NCI-H2029 treated with DMSO at 0.1 percent for 48 hours (cell line): ENCODE data around the gene RPL41.
A peak's percentile ranks its signal among the peaks of the same experiment; 100 is the strongest.
"Not testable (repeated sequence)": the region's sequence is repeated elsewhere in the genome, so short reads cannot be mapped to it uniquely, and the experiment has no call there.

Experiments
- DNase-seq: peaks from one replicate; lab custom pipeline; 2025; lab: John Stamatoyannopoulos, UW

RPL41 gene

DNA sequence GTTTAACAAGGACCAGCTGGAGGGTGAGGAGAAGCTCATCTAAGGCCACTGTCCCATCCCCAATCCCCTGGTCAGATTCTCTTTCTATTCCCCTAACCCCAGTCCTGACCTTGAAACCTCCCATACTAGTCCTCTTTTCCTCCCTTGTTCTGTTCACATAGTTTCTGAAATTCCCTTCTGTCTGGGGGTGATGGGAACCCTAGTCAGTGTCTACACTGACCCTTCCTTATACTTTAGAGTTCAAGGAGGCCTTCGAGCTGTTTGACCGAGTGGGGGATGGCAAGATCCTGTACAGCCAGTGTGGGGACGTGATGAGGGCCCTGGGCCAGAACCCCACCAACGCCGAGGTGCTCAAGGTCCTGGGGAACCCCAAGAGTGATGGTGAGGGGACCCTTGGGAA lies 38.4 kb downstream of the RPL41 start:
- DNase-seq, result no peak

DNA sequence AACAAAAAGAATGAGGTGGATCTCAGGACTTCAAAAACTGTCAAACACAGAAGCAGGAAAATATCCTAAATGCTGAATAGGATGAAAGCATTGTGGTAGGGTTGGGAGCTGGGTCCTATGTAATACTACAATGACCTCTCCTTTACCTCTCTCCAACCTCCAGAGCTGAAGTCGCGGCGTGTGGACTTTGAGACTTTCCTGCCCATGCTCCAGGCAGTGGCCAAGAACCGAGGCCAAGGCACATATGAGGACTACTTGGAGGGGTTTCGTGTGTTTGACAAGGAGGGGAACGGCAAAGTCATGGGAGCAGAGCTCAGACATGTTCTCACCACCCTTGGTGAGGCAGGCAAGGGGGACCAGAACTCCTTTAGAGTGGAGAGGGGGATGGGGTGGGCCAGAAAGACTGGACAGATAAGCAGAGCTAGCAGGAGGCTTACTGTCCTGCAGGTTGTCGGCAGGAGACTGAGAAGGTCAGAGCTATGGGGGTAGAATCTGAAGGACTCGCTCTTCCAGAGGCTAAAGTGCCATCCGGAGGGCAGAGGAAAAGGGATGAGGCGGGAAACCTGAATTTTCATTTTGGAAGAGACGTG lies 38.9 kb downstream of the RPL41 start:
- DNase-seq, result no peak

DNA sequence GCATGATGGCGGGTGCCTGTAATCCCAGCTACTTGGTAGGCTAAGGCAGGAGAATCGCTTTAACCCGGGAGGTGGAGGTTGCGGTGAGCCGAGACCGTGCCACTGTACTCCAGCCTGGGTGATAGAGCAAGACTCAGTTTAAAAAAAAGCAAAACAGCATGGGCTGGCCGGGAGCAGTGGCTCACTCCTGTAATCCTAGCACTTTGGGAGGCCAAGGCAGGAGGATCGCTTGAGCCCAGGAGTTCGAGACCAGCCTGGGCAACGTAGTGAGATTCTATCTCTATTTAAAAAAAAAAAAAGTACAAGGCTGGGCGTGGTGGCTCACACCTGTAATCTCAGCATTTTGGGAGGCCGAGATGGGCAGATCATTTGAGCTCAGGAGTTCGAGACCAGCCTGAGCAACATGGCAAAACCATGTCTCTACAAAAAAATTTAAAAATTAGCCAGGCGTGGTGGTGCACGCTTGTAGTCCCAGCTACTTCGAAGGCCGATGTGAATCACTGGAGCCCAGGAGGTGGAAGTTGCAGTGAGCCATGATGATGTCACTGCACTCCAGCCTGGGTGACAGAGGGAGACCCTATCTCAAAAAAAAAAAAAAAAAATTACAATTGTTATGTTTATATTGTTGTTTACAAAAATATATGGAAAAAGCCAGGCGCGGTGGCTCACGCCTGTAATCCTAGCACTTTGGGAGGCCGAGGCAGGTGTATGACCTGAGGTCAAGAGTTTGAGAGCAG lies 40.2 kb downstream of the RPL41 start:
- not testable (repeated sequence) for DNase-seq

DNA sequence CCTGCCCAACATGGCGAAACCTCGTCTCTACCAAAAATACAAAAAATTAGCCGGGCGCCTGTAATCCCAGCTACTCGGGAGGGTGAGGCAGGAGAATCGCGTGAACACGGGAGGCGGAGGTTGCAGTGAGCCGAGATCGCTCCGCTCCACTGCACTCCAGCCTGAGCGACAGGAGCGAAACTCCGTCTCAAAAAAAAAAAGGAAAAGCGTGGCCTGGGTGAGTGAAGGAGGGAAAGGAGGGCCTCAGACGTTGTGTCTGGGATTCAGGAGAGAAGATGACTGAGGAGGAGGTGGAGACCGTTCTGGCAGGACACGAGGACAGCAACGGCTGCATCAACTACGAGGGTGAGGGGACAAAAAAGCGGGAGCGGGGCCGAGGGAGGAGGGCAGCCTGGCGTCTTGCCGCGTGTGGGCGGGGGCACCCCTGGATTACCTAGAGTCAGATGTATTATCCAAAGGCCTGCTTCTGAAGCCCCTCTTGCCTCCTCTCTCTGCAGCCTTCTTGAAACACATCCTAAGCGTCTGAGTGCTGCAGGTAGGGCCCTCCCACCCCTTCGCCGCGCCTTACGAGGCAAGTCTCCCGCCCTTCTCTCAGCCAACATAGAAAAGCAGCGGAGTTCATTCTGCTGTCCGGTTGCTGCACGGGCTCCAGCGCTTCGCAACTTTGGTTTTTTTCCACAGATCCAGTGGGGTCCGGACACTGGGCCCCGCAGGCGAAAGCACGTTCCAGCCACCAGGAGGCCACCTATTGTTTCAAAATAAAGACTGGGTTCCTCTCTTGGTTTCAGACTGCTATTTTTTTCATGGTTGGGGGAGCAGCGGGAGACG lies 41.0 kb downstream of the RPL41 start:
- peak; percentile 77 for DNase-seq

DNA sequence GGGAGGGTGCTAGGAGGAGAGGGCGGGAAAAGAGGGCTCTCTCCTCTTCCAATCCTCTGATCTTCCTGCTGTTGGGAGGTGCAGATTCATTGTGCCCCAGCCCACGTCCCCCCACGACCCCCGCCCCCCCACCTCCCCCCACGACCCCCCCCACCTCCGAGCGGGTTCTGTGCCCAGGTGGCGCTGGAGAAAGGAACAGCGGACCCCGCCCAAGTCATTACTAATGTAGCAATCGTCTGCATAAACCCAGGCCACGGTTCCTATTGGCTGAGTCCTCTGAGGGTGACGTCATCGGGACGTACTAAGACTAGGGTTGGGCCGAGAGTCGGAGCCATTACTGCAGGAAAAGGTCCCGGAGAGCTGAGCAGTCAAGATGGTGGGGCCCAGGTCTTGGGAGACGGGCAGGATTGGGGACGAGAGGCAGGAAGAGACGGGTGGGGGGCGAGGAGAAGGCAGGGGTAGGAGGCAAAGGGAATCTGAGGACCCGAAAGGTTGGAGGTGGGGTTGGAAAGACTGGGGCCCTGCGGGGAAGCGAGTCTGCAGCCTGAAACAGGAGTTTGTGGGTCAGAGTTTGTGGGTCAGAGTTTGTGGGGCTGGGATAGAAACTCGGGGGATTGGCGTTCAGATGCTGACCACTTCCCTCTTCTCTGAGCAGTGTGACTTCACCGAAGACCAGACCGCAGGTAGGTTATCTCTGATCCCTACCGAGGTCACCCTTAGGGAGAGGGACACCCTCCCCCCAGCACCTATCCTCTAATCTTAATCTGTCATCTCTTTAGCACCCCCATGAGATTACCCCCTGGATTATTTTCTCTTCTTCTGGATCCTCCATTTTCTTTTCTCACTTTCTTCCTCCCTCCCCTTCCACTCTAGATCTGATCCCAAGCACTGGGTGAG lies 41.8 kb downstream of the RPL41 start, which contains the start of gene MYL6:
TSS of gene MYL6 (plus strand) at position 331 of the 897 bp plus-strand sequence. CDS start at position 374, 43 bp downstream.
- DNase-seq, result peak; percentile 94

DNA sequence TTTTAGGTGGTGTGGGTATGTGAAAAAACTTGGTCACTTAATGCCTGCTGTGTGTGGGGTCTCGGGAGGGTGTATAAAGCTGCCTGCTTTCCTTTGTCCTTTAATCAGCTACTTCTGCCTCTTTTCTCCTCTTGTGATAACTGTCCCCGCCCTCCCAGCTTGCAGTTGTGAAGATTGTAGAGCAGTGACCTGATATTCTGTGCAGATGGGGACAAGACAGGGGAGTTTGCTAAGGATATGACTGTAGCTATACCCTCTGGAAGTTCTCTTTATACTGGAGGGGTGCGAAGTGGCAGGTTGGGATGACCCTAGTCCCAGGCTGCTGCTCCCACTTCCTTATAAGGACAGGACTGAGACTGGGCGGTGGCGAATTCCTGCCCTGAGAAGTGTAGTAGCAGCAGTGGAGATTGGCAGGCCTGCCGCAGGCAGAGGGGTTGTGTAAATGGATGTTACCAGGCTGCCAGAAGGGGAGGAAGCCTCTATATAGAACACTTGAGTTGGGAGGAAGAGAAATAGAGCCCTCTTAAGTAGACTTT lies 42.6 kb downstream of the RPL41 start:
- peak; percentile 58 for DNase-seq

DNA sequence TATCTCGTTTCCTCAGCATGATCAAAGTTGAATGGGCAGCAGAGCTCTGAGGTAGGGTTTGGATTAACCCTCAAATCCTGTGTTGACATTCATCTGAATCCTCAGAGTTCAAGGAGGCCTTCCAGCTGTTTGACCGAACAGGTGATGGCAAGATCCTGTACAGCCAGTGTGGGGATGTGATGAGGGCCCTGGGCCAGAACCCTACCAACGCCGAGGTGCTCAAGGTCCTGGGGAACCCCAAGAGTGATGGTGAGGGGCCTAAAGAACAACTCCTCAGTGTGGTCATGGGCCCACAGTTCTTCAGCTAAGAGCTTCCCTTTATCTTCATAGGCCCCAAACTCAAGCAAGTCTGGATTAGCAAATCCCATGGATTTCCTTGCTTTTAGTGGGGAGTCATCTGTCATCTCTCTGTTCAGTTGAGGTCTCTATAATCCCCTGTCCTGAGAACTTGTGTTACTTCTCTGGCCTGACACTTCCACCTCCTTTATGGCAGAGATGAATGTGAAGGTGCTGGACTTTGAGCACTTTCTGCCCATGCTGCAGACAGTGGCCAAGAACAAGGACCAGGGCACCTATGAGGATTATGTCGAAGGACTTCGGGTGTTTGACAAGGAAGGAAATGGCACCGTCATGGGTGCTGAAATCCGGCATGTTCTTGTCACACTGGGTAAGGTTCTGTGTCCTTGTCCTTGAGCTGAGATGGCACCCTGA lies 43.2 kb downstream of the RPL41 start:
- no peak for DNase-seq

DNA sequence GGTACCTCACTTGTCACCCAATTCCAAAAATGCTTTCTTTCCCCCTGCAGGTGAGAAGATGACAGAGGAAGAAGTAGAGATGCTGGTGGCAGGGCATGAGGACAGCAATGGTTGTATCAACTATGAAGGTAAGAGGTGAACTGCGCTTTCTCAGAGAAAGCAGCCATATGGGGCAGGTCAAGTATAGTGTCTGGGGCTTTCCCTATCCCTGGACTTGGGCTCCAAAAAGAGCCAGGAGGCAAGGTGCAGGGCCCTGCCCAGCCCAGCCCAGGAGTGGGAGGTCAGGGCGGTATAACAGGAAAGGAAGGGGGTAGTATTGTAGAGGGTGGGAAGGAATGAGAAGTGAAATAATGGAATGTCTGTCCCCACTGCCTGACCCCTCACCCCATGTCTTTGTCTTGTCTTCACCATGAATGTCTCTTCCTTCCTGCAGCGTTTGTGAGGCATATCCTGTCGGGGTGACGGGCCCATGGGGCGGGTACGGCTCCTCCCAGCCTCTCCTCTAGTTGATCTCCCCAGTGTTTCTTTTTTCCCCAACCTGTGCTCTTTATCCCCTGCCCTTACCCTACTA lies 43.8 kb downstream of the RPL41 start:
- no peak for DNase-seq

DNA sequence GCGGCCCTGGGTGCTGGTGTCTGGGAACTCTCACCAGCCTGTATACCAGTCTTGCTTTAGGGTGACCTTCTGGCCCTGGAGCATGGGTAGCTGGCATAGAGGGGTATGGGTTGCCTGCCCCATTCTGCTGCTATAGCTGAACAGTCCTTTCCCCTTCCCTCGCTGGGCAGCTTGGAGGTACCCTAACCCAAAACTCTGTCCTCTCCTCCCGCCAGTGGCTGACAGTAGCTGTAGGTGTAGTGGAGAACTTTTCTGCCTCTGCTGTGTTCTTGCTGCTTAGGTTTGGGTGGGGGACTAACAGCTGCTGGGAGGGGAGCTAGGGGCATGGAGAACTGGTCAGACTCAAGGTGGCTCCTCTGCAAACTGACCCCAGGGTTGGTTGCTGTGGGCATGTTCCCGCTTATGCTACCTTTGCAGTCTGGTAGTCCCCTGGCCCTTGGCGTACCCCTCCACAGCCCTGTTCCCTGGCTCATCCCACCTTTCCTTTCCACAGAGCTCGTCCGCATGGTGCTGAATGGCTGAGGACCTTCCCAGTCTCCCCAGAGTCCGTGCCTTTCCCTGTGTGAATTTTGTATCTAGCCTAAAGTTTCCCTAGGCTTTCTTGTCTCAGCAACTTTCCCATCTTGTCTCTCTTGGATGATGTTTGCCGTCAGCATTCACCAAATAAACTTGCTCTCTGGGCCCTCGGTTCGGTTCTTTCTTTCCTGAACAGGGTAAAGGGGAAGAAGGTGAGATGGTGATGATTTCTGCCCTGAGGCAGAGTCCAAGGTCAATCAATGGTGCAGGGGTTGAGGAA lies 44.7 kb downstream of the RPL41 start:
- no peak for DNase-seq

DNA sequence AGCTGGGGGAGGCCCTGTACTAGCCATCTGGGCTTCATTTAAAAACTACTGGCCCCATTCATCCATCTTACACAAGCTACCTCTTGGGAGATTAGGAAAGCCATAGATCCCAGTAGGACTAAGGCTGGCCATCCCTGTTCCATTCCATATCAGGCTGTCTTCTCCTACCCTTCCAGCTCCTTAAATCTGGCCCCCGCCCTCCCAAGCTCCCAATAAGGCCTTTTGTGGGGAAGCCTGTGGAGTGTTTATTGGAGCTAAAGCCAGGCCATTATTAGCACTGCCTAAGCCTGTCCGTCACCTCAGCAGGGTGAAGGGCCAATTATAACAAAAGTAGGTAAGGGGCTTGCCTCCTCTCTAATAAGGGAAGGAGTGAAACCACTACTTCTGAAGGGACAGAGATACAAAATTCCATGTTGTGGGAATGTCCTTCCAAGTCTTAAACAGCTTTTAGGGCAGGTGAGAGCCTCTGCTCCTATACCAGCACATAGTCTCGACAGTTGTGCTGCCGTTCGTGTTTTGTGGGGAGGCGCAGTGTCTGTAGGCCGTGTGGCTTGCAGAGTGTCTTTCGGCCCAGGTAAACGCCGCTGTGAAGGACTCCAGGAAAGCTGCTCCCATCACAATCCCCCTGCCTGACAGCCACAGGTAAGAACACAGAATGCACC lies 45.4 kb downstream of the RPL41 start:
- DNase-seq, result no peak

DNA sequence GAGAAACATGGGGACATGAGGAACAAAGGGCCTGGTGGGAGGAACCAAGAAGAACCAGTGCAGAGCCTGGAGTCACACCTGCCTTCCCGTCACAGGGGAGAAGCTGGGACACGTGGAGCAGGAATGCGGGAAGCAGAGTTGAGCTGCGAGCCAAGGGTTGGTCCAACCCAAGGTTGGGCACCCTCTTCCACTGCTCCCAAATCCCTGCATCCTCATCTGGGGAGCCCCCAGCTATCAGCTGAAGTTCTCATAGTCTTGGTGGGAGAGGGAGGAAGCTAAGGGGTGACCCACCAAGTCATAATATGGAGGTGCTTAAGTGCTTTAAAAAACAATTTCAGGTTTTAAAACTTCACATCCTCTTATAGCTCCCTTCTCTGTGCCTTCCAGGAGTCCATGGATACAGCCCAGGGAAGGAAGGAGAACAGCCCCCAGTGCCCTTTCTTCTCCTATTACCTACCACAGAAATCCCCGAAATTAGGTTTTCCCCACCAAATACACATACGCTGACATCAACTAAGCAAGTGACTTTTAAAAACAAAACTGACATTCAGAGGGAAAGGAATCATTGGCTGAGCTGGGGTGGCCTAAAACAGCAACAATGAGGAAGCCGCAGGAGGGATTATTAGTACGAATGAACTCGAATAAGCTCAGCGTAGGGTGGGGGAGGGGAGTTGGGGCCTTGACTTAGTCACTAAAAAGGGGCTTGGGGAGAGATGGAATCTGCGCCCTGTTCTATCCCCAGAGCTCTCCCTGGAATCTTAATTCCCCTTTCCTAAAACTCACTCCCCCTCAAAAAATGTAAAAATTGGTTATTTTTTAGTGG lies 46.2 kb downstream of the RPL41 start:
- no peak for DNase-seq

DNA sequence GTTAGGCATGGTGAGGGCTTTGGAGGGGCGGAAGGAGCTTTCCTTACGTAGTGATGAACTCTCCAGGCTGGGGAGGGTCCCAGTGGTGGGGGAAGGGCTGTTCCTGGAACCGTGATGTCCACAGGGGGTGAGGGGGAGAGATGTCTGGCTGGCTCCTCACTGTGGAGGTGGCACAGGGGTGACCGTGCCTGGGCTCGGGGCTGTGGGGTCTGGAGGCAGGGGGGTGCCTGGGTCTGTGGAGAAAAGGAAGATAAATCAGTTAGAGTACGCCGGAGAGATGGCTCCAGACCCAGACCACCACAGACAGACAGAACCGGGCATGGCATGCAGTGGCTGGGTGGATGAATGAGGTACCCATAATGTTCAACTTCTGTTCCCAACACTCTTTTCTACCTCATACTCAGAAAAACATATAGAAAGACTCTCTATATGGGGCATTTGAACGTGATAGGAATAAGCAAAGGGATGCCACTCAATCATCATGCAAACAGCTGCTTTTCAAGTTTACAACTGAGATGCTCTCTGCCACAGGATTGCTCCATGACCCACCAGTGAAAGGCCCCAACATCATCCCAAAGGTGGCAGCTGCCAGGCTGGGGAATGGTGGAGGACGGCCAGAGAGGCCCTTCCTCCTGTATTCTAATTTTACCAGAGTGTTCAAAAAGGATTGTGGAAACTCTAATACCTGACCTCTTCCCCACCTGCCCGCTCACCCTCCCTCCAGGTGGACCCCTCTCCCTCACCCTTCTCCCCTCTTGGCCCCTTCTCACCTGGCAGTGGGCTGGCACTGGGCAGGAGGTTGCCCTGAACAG lies 47.3 kb downstream of the RPL41 start:
- no peak for DNase-seq

DNA sequence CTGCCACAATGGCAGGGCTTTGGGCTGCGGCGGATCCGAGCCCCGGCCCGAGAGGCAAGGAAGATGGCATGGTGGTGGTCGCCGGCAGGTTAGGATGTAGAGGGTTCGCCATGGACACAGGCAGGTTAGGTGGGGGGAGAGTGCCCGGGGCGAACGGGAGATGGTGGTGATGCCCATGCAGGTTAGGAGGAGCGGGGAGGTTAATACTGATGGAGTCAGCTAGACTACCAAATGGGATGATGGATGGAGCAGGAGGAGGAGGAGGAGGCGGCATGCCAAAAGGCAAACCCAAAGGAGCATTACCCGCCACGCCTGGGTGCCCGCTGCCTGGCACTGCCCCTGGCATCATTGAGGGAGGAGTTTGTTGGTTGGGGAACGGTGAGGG lies 47.9 kb downstream of the RPL41 start:
- no peak for DNase-seq

DNA sequence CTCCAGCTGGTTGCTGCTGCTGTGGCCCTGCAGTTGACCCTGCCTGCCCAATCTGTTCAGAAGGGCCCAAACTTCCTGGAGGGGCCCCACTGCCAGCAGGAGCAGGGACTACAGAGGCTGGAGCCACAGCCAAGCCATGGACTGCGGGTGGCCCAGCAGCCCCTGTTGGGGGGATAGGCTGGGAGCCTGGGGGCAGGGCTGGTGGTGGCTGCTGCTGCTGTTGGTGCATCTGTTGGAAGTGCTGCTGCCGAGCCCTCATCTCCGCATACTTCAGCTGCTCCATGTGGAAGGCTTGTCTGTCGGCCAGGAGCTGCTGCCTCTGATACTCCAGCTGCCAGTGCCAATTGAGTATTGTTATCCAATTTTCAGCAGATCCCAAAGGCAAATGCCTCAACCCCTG lies 48.9 kb downstream of the RPL41 start:
- no peak for DNase-seq
